ENCODE results near the gene KIDINS220. TPM values are rescaled to one million over a fixed set of nuclear protein-coding genes. Genes with fewer than 3 reads are reported as not detected.
"Not testable (repeated sequence)": the region's sequence is repeated elsewhere in the genome, so short reads cannot be mapped to it uniquely, and the experiment has no call there.

KIDINS220 gene
- total RNA-seq, 1 experiment from 2014 or later, result 27.7 TPM

- DNase-seq (ENCODE audit: low read depth), result no peak
These were observed 83.2 kb downstream of the KIDINS220 start for GRCh38 chr2:8754106-8754776.

- no peak for DNase-seq (ENCODE audit: low read depth)
These were observed 83.8 kb downstream of the KIDINS220 start for GRCh38 chr2:8753609-8754008.

- DNase-seq (ENCODE audit: low read depth), result no peak
These were observed 85.0 kb downstream of the KIDINS220 start for GRCh38 chr2:8752385-8752784.

GRCh38 chr2:8750221-8750620 is 87.2 kb downstream of the KIDINS220 start:
- DNase-seq (ENCODE audit: low read depth), result no peak

GRCh38 chr2:8743261-8743660 is 94.2 kb downstream of the KIDINS220 start:
- DNase-seq (ENCODE audit: low read depth), result no peak

GRCh38 chr2:8740136-8740535 is 97.3 kb downstream of the KIDINS220 start:
- no peak for DNase-seq (ENCODE audit: low read depth)

GRCh38 chr2:8737571-8738175 is 99.7 kb downstream of the KIDINS220 start:
- no peak for DNase-seq (ENCODE audit: low read depth)

GRCh38 chr2:8732601-8733000 is 104.8 kb downstream of the KIDINS220 start:
- DNase-seq (ENCODE audit: low read depth), result no peak

- DNase-seq (ENCODE audit: low read depth), result no peak
These were observed 107.5 kb downstream of the KIDINS220 start for GRCh38 chr2:8729939-8730338.

GRCh38 chr2:8729101-8729500 is 108.3 kb downstream of the KIDINS220 start:
- not testable (repeated sequence) for DNase-seq (ENCODE audit: low read depth)

GRCh38 chr2:8728305-8729015 is 109.0 kb downstream of the KIDINS220 start:
- no peak for DNase-seq (ENCODE audit: low read depth)

- no peak for DNase-seq (ENCODE audit: low read depth)
These were observed 111.6 kb downstream of the KIDINS220 start for GRCh38 chr2:8725838-8726237.

- no peak for DNase-seq (ENCODE audit: low read depth)
These were observed 114.4 kb downstream of the KIDINS220 start for GRCh38 chr2:8722986-8723385.

- DNase-seq (ENCODE audit: low read depth), result no peak
These were observed 116.0 kb downstream of the KIDINS220 start for GRCh38 chr2:8721410-8721809.

GRCh38 chr2:8720741-8721140 is 116.7 kb downstream of the KIDINS220 start:
- no peak for DNase-seq (ENCODE audit: low read depth)

GRCh38 chr2:8719528-8719927 is 117.9 kb downstream of the KIDINS220 start:
- DNase-seq (ENCODE audit: low read depth), result no peak

- no peak for DNase-seq (ENCODE audit: low read depth)
These were observed 122.4 kb downstream of the KIDINS220 start for GRCh38 chr2:8714971-8715370.

- DNase-seq (ENCODE audit: low read depth), result no peak
These were observed 123.1 kb downstream of the KIDINS220 start for GRCh38 chr2:8714283-8714682.

GRCh38 chr2:8710951-8711350 is 126.5 kb downstream of the KIDINS220 start:
- DNase-seq (ENCODE audit: low read depth), result no peak

GRCh38 chr2:8709611-8710010 is 127.8 kb downstream of the KIDINS220 start:
- DNase-seq (ENCODE audit: low read depth), result no peak

- DNase-seq (ENCODE audit: low read depth), result no peak
These were observed 132.5 kb downstream of the KIDINS220 start for GRCh38 chr2:8704906-8705305.

GRCh38 chr2:8701681-8702379 is 135.6 kb downstream of the KIDINS220 start:
- DNase-seq (ENCODE audit: low read depth), result no peak
